ENCODE results near the gene CLCN1. TPM values are rescaled to one million over a fixed set of nuclear protein-coding genes. Genes with fewer than 3 reads are reported as not detected.
"Not testable (repeated sequence)": the region's sequence is repeated elsewhere in the genome, so short reads cannot be mapped to it uniquely, and the experiment has no call there.

CLCN1 gene
- total RNA-seq, 2 donors from 2014 or later: 0.10 TPM; not detected in 1

DNA sequence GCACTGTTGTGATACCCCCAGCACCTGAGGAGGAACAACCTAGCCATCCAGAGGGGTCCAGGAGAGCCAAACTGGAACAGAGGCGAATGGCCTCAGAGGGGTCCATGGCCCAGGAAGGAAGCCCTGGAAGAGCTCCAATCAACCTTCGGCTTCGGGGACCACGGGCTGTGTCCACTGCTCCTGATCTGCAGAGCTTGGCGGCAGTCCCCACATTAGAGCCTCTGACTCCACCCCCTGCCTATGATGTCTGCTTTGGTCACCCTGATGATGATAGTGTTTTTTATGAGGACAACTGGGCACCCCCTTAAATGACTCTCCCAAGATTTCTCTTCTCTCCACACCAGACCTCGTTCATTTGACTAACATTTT lies 29.4 kb upstream of the CLCN1 start:
- H3K36me3 Mint-ChIP-seq: peaks cover 12% of the 10 kb centered on the region
- peak overlapping the region; percentile 91 for H3K4me3 Mint-ChIP-seq
- no peak for ATAC-seq
- no peaks in the 10 kb centered on the region for H3K27me3 Mint-ChIP-seq
- DNase-seq (ENCODE audit: low spot score): no peak
- peak overlapping the region; percentile 55 to 90 for H3K27ac Mint-ChIP-seq
- H3K9me3 Mint-ChIP-seq: no peaks in the 10 kb centered on the region
- H3K4me1 Mint-ChIP-seq (ENCODE audit: low read depth in 2 of 2): peaks cover 28 to 39% of the 10 kb centered on the region in 2 donors

DNA sequence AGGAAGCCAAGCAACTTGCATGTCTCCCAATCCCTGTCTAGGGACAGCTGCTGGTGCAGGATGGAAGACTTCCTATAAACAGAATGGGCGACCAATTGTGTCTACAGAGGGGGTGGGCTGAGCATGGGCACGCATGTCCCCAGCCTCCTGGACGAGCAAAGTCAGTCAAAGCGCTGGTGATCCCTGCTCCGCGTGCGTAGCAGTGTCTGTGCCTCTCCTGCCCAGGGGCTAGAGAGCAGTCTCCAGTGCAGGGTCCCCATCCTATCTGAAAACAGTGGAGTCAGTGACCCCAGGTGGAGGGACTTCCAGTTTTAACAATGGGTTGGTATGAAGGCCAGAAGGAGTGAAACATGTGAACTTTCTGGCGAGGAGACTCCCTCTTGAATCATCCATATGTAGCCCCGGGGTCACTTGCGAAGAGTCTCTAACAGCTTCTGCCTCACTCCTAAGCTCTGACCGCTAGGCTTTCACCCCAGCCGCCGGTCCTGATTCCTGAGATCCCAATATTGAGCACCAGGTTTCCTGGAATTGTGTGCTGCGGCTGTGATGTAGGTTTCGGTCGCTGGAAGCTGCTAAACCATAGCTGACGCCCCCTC lies 28.5 kb upstream of the CLCN1 start:
- peaks cover 28 to 41% of the 10 kb centered on the region in 2 donors for H3K4me1 Mint-ChIP-seq (ENCODE audit: low read depth in 2 of 2)
- no peaks in the 10 kb centered on the region for H3K27me3 Mint-ChIP-seq
- ATAC-seq (no peak), DNase-seq (ENCODE audit: low spot score) (no peak)
- peak overlapping the region; percentile 91 for H3K4me3 Mint-ChIP-seq
- H3K36me3 Mint-ChIP-seq: peaks cover 14% of the 10 kb centered on the region
- no peaks in the 10 kb centered on the region for H3K9me3 Mint-ChIP-seq
- peak overlapping the region; percentile 90 to 93 for H3K27ac Mint-ChIP-seq

DNA sequence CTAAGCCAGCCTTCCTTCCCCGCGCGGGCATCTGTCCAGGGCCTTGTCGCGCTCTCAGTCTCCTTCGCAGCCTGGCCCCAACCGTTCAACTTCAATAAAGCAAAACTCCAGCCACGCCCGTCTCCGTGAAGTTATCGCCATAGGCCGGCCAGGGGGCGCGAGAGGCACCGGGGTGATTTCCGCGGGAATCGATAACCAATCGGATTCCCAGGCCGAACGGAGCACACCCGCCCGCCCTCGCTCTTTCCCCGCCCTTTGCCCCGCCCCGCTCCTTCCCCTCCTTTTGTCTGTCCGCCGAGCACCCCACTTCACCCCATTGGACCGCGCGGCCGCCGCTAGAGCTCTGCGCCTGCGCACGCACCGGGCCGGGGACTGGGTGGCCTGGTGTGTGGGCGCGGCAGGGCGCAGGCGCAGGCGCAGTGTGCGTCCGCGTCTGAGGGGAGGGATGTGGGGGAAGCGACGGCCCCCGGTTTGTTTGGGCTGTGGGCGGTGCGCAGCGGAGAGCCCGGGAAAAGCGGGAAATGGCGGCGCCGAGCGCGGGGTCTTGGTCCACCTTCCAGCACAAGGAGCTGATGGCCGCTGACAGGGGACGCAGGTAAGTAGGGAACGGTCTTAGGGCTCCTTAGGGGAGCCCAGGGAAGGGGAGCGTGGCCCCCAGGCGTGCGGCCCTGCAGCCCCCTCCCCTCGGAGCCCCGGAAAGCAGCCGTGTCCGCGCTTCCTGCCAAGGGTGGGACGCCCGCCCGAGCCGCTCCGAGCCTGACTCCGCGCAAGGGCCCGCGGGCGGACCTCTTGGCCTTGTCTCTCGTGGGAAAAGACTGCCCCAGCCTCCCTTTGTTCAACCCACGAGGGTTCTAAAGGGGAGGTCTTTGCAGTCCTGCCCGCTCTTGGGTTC lies 27.7 kb upstream of the CLCN1 start, which contains the start of gene CASP2:
CASP2 (plus strand) TSS at position 417 of the 892 bp plus-strand sequence; CDS start at position 522, 105 bp downstream.
- ATAC-seq (peak; percentile 98 to 99), DNase-seq (ENCODE audit: low spot score) (peak; percentile 100)
- peaks cover 14% of the 10 kb centered on the region for H3K36me3 Mint-ChIP-seq
- no peaks in the 10 kb centered on the region for H3K9me3 Mint-ChIP-seq
- H3K27ac Mint-ChIP-seq: peak within 1 kb of the TSS; percentile 90 to 93
- H3K4me3 Mint-ChIP-seq: peak within 1 kb of the TSS; percentile 91
- peaks cover 28 to 41% of the 10 kb centered on the region in 2 donors for H3K4me1 Mint-ChIP-seq (ENCODE audit: low read depth in 2 of 2)
- no peaks in the 10 kb centered on the region for H3K27me3 Mint-ChIP-seq

DNA sequence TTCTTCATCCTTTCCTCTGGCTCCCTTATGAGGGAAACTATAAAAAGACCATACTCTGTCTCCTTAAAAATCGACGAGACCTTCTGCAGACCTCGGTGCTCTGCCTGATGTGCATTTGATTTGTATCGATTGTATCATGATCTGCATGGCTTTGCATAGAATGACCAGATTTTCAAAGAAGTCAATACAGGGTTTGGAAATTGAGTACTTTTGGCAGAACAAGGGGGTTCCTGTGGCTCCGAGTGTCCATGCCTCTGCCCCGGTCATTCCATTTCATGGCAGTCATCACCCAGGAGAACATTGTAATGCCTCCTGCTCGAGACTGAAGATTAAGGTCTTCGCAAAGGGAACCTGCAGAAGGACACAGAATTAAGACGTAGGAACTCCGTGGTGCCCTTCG lies 27.1 kb upstream of the CLCN1 start:
- Mint-ChIP-seq H3K36me3 (peaks cover 16% of the 10 kb centered on the region), H3K9me3 (no peaks in the 10 kb centered on the region), H3K27ac (peak overlapping the region; percentile 90 to 93), H3K27me3 (no peaks in the 10 kb centered on the region), H3K4me1 (ENCODE audit: low read depth in 2 of 2) (peaks cover 28 to 44% of the 10 kb centered on the region in 2 donors), H3K4me3 (peak overlapping the region; percentile 91)
- DNase-seq (ENCODE audit: low spot score): no peak
- no peak for ATAC-seq

DNA sequence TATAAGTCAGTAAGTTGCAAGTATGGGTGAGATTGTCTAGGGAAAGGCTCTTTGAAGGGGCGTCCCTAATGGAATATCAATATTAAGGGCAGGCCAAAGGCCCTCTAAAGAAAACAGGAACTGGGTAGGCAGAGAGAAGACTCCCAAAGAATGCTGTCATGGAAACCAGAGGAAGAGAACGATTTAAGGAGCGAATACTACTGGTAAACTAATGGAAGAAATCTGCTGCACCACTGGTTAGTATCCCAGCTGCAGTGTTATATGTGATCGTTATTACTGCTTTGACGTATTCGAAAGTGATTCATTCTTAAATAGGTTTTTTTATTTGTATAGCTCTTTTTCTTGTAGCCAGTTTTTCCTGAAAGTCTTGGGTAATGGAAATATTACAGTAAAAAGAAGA lies 26.5 kb upstream of the CLCN1 start:
- Mint-ChIP-seq H3K4me1 (ENCODE audit: low read depth in 2 of 2) (peaks cover 33 to 50% of the 10 kb centered on the region in 2 donors), H3K27ac (peak overlapping the region; percentile 90 to 93), H3K27me3 (no peaks in the 10 kb centered on the region), H3K4me3 (peak overlapping the region; percentile 91), H3K36me3 (peaks cover 22% of the 10 kb centered on the region), H3K9me3 (no peaks in the 10 kb centered on the region)
- DNase-seq (ENCODE audit: low spot score) (no peak), ATAC-seq (no peak)

- Mint-ChIP-seq H3K4me3 (peak overlapping the region; percentile 91), H3K36me3 (peaks cover 25% of the 10 kb centered on the region), H3K4me1 (ENCODE audit: low read depth in 2 of 2) (peaks cover 34 to 53% of the 10 kb centered on the region in 2 donors), H3K27ac (peak overlapping the region; percentile 90 to 93)
- not testable (repeated sequence) for H3K9me3 Mint-ChIP-seq; H3K27me3 Mint-ChIP-seq; ATAC-seq; DNase-seq (ENCODE audit: low spot score)
Observed at GRCh38 chr7:143289888-143290287, 26.0 kb upstream of the CLCN1 start.

DNA sequence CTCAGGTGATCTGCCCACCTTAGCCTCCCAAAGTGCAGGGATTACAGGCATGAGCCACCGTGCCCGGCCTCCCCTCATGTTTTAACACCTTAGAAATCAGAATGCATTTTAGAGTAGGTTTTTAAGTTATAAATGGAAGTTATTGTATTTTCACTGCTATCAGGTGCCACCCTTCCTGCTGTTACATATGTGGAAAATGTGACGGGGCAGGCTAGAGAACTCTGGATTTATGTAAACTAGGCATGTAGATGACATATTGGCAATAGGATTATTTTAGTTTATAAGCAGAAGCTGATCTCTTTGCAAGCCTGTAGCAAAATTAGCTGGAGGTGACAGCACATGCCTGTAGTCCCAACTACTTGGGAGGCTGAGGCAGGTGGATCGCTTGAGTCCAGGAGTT lies 25.6 kb upstream of the CLCN1 start:
- no peak for DNase-seq (ENCODE audit: low spot score)

DNA sequence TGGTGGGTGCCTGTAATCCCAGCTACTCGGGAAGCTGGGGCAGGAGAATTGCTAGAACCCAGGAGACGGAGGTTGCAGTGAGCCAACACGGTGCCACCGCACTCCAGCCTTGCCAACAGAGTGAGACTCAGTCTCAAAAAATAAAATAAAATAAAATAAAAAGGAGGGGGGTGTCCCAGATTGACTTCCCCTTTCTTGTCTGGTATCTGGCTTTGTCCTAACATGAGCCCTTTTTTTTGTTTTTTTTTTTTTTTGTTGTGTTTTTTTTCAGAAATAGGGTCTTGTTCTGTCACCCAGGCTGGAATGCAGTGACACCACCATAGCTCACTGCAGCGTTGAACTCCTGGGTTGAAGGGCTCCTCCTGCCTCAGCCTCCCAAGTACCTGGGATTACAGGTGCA lies 23.0 kb upstream of the CLCN1 start:
- no peak for DNase-seq (ENCODE audit: low spot score)
- Mint-ChIP-seq H3K27ac (peak overlapping the region in 1 of 2 donors; percentile 35), H3K9me3 (no peaks in the 10 kb centered on the region), H3K36me3 (peaks cover 34% of the 10 kb centered on the region), H3K4me1 (ENCODE audit: low read depth in 2 of 2) (peaks cover 36 to 56% of the 10 kb centered on the region in 2 donors), H3K4me3 (no peak overlapping the region), H3K27me3 (no peaks in the 10 kb centered on the region)
- ATAC-seq: no peak

More for the DNA sequence above, 25.6 kb upstream of the CLCN1 start:
- H3K9me3 Mint-ChIP-seq: no peaks in the 10 kb centered on the region
- H3K27me3 Mint-ChIP-seq: no peaks in the 10 kb centered on the region
- H3K4me1 Mint-ChIP-seq (ENCODE audit: low read depth in 2 of 2): peaks cover 34 to 53% of the 10 kb centered on the region in 2 donors
- H3K27ac Mint-ChIP-seq: peak overlapping the region; percentile 90 to 93
- H3K36me3 Mint-ChIP-seq: peaks cover 26% of the 10 kb centered on the region
- peak overlapping the region; percentile 91 for H3K4me3 Mint-ChIP-seq
- ATAC-seq: no peak

GRCh38 chr7:143295870-143296269 lies 20.0 kb upstream of the CLCN1 start:
- no peak for DNase-seq (ENCODE audit: low spot score)
- Mint-ChIP-seq H3K27me3 (no peaks in the 10 kb centered on the region), H3K4me3 (no peak overlapping the region), H3K27ac (peak overlapping the region in 1 of 2 donors; percentile 2), H3K4me1 (ENCODE audit: low read depth in 2 of 2) (peaks cover 25 to 45% of the 10 kb centered on the region in 2 donors), H3K36me3 (peaks cover 48% of the 10 kb centered on the region), H3K9me3 (no peaks in the 10 kb centered on the region)
- ATAC-seq: no peak

DNA sequence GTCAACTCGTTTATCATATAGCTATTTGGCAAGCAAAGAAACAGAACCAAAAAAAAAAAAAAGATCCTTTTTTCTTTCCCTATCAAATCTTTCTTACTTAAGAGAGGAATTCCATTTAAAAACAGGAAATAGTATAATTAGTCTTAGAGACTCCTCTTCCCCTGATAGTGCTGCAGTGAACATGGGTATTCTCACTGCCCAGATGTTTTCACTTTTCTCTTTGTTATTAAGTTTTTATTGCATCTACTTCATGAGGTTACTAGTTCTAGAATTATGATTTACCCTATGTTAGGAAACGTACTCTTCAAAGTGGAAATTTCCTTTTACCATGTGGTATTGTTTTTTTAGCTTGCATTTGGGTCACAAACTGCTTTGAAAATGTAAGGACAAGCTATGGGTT lies 19.2 kb upstream of the CLCN1 start:
- DNase-seq (ENCODE audit: low spot score) (no peak), ATAC-seq (no peak)
- Mint-ChIP-seq H3K4me1 (ENCODE audit: low read depth in 2 of 2) (peaks cover 22 to 42% of the 10 kb centered on the region in 2 donors), H3K36me3 (peaks cover 48% of the 10 kb centered on the region), H3K4me3 (no peak overlapping the region), H3K9me3 (no peaks in the 10 kb centered on the region), H3K27me3 (no peaks in the 10 kb centered on the region), H3K27ac (no peak overlapping the region)

- Mint-ChIP-seq H3K9me3 (no peaks in the 10 kb centered on the region), H3K27me3 (no peaks in the 10 kb centered on the region), H3K36me3 (peaks cover 60% of the 10 kb centered on the region), H3K4me3 (no peak overlapping the region), H3K27ac (peak overlapping the region in 1 of 2 donors; percentile 20), H3K4me1 (ENCODE audit: low read depth in 2 of 2) (peaks cover 18 to 33% of the 10 kb centered on the region in 2 donors)
- ATAC-seq (no peak), DNase-seq (ENCODE audit: low spot score) (no peak)
Observed at GRCh38 chr7:143299346-143299745, 16.6 kb upstream of the CLCN1 start.

DNA sequence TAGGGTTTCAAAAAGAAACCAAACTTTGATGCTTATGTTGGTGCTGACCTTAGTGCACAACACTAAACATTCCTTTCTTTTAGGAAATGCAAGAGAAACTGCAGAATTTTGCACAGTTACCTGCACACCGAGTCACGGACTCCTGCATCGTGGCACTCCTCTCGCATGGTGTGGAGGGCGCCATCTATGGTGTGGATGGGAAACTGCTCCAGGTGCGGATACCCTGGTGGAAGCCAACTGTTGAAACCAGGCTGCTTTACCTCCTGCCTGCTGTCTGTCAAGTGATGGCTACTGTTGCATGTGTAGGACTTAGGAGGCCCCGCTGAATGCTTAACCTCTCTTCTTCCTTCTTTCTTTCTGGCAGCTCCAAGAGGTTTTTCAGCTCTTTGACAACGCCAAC lies 16.1 kb upstream of the CLCN1 start:
- Mint-ChIP-seq H3K4me1 (ENCODE audit: low read depth in 2 of 2) (peaks cover 15 to 29% of the 10 kb centered on the region in 2 donors), H3K27ac (no peak overlapping the region), H3K4me3 (no peak overlapping the region), H3K27me3 (no peaks in the 10 kb centered on the region), H3K36me3 (peaks cover 58% of the 10 kb centered on the region), H3K9me3 (no peaks in the 10 kb centered on the region)
- peak in 1 of 2 donors; percentile 64 for ATAC-seq
- DNase-seq (ENCODE audit: low spot score): no peak

- DNase-seq (ENCODE audit: low spot score): no peak
- Mint-ChIP-seq H3K4me3 (no peak overlapping the region), H3K4me1 (ENCODE audit: low read depth in 2 of 2) (peaks cover 17 to 29% of the 10 kb centered on the region in 2 donors), H3K36me3 (peaks cover 61% of the 10 kb centered on the region), H3K27me3 (no peaks in the 10 kb centered on the region), H3K9me3 (no peaks in the 10 kb centered on the region), H3K27ac (peak overlapping the region in 1 of 2 donors; percentile 55)
- ATAC-seq: no peak
Observed at GRCh38 chr7:143300959-143301935, 14.7 kb upstream of the CLCN1 start.

All from natural killer cell treated with Interleukin-12 subunit alpha and Interleukin-12 subunit beta and Interleukin-15 and Interleukin-18, amount 100 ng/mL, for 72 hours (primary cell).